Measurements from ENCODE around the gene CACNG4. TPM values are rescaled to one million over a fixed set of nuclear protein-coding genes. Genes with fewer than 3 reads are reported as not detected.

The CACNG4 gene
- total RNA-seq, 2 experiments from 2014 or later: not detected

- no peak for DNase-seq (ENCODE audit: low spot score)
- ChIA-PET POLR2A (no interaction called here), CTCF (ENCODE audit: unreplicated experiment) (no interaction called here)
- BruUV-seq (replicated peaks): no TSS peak
- H3K9me3 ChIP-seq (ENCODE audit: low read length): no peaks in the 10 kb centered on the region
- H3K4me1 ChIP-seq (ENCODE audit: insufficient read depth, low read length, poor library complexity, severe bottlenecking): no peaks in the 10 kb centered on the region
- H3K4me3 ChIP-seq (ENCODE audit: low read depth, low read length, poor library complexity, severe bottlenecking): no peak overlapping the region
- H2AFZ ChIP-seq (ENCODE audit: low read length): no peak overlapping the region
- no peaks in the 10 kb centered on the region for H3K79me2 ChIP-seq (ENCODE audit: insufficient read depth, low read depth, low read length)
- no peaks in the 10 kb centered on the region for H4K20me1 ChIP-seq (ENCODE audit: insufficient read depth, low read length)
- intact Hi-C loops (cut with micrococcal nuclease; ENCODE audit: unreplicated experiment): no loop called here
- no peaks in the 10 kb centered on the region for H3K36me3 ChIP-seq (ENCODE audit: insufficient read depth, low read length)
- no peak overlapping the region for H3K4me2 ChIP-seq (ENCODE audit: low read length)
- H3K9me2 ChIP-seq (ENCODE audit: insufficient read depth, low read length): no peaks in the 10 kb centered on the region
- no peak for TF ChIP-seq EZH2phosphoT487 (IDR thresholded peaks at IDR 0.05; ENCODE audit: borderline replicate concordance, low read depth, low read length)
- no peak for TF ChIP-seq CTCF (conservative IDR thresholded peaks at IDR 0.05; ENCODE audit: low read length)
- H3K27ac ChIP-seq (ENCODE audit: low read depth, low read length, poor library complexity, severe bottlenecking): no peak overlapping the region
Observed at GRCh38 chr17:67024736-67025135, 60.2 kb downstream of the CACNG4 start.

GRCh38 chr17:67025216-67025792 lies 60.8 kb downstream of the CACNG4 start:
- Histone ChIP-seq H3K9me3 (ENCODE audit: low read length) (no peaks in the 10 kb centered on the region), H4K20me1 (ENCODE audit: insufficient read depth, low read length) (no peaks in the 10 kb centered on the region), H3K79me2 (ENCODE audit: insufficient read depth, low read depth, low read length) (no peaks in the 10 kb centered on the region), H3K4me3 (ENCODE audit: low read depth, low read length, poor library complexity, severe bottlenecking) (no peak overlapping the region), H3K27ac (ENCODE audit: low read depth, low read length, poor library complexity, severe bottlenecking) (no peak overlapping the region), H2AFZ (ENCODE audit: low read length) (no peak overlapping the region), H3K4me2 (ENCODE audit: low read length) (no peak overlapping the region), H3K36me3 (ENCODE audit: insufficient read depth, low read length) (no peaks in the 10 kb centered on the region), H3K9me2 (ENCODE audit: insufficient read depth, low read length) (no peaks in the 10 kb centered on the region), H3K4me1 (ENCODE audit: insufficient read depth, low read length, poor library complexity, severe bottlenecking) (no peaks in the 10 kb centered on the region)
- intact Hi-C loops (cut with micrococcal nuclease; ENCODE audit: unreplicated experiment): no loop called here
- ChIA-PET CTCF (ENCODE audit: unreplicated experiment) (no interaction called here), POLR2A (no interaction called here)
- DNase-seq (ENCODE audit: low spot score): no peak
- BruUV-seq (replicated peaks): no TSS peak
- TF ChIP-seq CTCF (conservative IDR thresholded peaks at IDR 0.05; ENCODE audit: low read length): no peak
- no peak for TF ChIP-seq EZH2phosphoT487 (IDR thresholded peaks at IDR 0.05; ENCODE audit: borderline replicate concordance, low read depth, low read length)

GRCh38 chr17:67026341-67026740 lies 61.8 kb downstream of the CACNG4 start:
- Histone ChIP-seq H3K9me3 (ENCODE audit: low read length) (no peaks in the 10 kb centered on the region), H3K4me2 (ENCODE audit: low read length) (no peak overlapping the region), H3K4me1 (ENCODE audit: insufficient read depth, low read length, poor library complexity, severe bottlenecking) (no peaks in the 10 kb centered on the region), H3K4me3 (ENCODE audit: low read depth, low read length, poor library complexity, severe bottlenecking) (no peak overlapping the region), H3K9me2 (ENCODE audit: insufficient read depth, low read length) (no peaks in the 10 kb centered on the region), H3K36me3 (ENCODE audit: insufficient read depth, low read length) (no peaks in the 10 kb centered on the region), H3K27ac (ENCODE audit: low read depth, low read length, poor library complexity, severe bottlenecking) (no peak overlapping the region), H3K79me2 (ENCODE audit: insufficient read depth, low read depth, low read length) (no peaks in the 10 kb centered on the region), H4K20me1 (ENCODE audit: insufficient read depth, low read length) (no peaks in the 10 kb centered on the region), H2AFZ (ENCODE audit: low read length) (no peak overlapping the region)
- intact Hi-C loops (cut with micrococcal nuclease; ENCODE audit: unreplicated experiment): no loop called here
- DNase-seq (ENCODE audit: low spot score): no peak
- ChIA-PET CTCF (ENCODE audit: unreplicated experiment) (no interaction called here), POLR2A (no interaction called here)
- BruUV-seq (replicated peaks): no TSS peak
- no peak for TF ChIP-seq CTCF (conservative IDR thresholded peaks at IDR 0.05; ENCODE audit: low read length)
- TF ChIP-seq EZH2phosphoT487 (IDR thresholded peaks at IDR 0.05; ENCODE audit: borderline replicate concordance, low read depth, low read length): no peak
